Measurements from ENCODE around the gene BIRC6.
"Not testable (repeated sequence)": the region's sequence is repeated elsewhere in the genome, so short reads cannot be mapped to it uniquely, and the experiment has no call there.

The BIRC6 gene

DNA sequence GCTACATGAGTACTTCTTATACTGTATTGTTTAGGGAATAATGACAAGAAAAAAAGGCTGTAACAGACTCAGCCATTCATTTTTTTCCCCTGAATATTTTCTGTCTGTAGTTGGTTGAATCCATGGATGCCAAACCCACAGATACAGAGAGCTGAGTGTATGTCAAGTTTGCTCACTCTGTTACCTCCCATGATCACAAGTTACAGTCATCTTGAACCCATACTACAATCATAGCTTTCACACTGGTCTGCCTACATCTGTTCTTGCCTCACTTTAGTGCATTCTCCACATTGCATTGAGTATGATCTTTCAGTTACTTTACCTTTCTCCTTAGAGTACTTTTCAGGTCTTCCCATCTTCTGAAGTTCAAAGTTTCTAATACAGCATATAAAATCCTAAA, 94.0 kb downstream of the BIRC6 start:
- DNase-seq, result no peak

DNA sequence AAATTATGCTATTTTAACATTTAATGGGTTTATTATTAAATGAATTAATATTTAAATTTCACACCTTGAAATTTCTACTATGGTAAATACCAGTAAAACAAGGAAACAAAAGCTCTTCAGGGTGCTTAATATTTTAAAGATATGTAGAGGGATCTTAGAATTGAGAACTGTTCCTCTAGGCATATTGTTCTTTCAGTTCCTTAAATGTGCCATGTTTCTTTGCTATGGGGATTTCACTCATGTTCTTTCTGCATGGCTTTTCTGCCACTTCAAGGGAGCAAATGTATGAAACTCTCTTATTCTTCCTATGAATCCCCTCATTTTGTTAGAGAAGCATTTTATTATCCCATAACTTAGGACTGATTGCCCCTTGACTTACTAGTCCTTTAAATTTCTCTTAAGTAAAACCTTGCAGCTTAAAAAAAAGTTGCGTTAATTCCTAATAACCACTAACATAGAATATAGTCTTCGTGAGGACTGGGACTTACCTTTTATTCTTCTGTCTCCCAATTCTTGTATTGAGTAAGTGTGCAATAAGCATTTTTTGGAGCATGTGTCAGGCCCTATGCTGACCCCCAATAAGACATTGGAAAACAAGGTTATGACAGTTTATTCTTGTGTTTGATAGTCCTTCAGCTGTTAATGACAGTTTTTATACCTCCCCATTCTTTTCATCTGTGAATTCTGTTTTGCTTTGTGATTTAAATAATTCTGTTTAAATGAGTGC, 95.7 kb downstream of the BIRC6 start:
- DNase-seq, result no peak

DNA sequence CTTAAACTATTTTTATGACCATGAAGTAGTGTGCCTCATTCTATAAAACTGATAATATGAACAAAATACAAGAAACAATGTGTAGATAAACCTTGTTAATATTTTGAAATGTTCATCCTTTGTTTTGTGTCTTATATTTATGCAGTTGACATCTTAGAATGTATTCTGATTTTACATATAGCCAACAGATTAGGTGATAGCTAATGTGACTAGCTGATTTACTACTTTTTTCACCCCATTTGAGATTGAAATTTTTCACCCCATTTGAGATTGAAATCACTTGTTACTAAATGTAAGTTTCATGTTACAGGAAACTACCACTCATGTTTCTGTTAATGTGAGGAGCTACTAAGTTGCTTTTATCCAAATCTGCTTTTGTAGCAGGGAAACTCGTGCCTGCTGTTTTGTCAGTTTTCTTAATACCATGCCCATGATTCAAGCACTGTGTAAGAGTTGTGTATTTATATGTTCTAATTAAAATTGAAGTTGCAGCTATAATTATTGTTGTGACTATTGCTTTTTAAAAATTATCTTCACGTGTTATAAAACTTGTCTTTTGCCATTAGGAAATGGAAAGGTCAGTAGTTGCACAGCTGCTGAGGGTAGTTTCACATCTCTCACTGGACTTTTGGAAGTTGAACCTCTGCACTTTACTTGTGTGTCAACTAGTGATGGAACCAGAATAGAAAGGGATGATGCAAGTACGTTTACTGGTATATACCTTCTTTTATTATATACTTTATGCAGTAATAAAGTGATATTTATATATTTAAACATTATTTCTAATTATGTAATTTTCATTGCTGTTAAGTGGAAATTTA, 96.6 kb downstream of the BIRC6 start:
- no peak for DNase-seq

DNA sequence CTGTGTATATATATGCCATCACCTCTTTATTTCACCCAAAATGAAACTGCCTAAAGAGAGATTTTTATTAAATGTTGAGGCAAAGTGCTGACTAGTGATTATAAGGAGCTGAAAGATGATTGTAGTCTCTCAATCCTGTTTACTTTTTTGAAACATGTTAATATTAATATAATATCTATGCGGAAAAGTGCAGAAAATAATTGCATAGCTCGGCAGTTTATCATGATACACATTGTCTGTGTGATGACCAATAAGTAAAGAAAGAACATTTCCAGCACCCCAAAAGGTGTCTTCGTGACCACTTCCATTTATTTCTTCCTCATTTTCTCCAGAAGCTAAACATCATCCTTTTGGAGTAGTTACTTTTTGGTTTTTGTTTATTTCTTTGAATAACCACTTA, 99.0 kb downstream of the BIRC6 start:
- DNase-seq, result no peak

DNA sequence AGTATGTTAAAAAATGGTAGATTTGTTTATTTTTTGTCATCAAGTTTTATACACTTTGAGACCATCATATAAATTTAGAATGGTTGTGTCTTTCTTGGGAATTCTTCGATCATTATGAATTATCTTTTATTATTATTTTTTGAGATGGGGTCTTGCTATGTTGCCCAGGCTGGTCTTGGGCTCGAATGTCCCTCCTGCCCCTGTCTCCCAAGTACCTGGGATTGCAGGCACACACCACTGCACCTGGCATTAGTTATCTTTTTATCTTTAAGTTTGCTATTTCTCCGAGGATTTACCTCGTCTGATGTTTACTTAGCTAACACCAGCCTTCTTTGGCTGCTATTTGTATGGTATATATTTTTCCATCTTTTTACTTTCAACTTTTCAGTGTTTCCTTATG, 100.0 kb downstream of the BIRC6 start:
- no peak for DNase-seq

DNA sequence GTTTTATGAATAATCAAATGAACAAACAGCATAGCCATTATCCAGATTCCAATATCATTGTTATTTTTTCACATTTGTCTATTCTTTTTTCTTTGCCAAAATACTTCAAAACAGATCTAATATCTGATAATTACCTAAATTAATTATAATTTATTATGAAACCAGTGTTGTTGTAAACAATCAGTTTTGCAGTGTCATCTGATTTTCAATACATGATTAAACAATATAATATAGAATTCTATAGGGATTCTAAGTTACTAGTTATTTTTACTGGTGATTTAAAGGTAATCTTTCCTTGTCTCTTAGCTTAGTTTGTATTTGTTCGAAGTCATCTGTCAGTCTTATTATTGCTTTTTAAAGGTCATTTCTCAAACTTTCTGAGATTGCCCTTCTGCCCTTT, 101.0 kb downstream of the BIRC6 start:
- no peak for DNase-seq

DNA sequence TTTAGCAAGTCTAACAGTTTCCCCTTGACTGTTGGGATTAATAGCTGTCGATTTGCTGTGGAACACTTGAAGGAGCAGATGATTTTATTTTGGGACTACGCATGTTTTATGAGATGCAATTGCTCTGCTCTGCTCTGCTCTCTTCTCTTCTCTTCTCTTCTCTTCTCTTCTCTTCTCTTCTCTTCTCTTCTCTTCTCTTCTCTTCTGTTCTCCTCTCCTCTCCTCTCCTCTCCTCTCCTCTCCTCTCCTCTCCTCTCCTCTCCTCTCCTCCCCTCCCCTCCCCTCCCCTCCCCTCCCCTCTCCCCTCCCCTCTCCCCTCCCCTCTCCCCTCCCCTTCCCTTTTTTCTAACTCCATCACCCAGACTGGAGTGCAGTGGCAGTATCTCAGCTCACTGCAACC, 104.0 kb downstream of the BIRC6 start:
- DNase-seq, result not testable (repeated sequence)

DNA sequence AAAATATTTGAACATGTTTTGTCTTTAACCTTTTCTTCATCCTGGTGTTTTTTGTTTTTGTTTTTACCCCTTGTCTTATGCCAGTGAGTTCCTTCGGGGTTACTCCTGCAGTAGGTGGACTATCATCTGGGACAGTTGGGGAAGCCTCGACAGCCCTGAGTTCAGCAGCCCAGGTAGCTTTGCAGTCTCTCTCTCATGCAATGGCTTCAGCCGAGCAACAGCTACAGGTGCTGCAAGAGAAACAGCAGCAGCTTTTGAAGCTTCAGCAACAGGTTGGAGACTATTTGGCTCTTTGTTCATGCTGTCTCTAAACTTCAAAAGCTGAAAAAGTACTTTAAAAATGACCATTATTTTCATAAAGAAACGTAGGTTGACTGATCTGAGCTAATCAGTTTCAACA, 106.3 kb downstream of the BIRC6 start:
- no peak for DNase-seq

DNA sequence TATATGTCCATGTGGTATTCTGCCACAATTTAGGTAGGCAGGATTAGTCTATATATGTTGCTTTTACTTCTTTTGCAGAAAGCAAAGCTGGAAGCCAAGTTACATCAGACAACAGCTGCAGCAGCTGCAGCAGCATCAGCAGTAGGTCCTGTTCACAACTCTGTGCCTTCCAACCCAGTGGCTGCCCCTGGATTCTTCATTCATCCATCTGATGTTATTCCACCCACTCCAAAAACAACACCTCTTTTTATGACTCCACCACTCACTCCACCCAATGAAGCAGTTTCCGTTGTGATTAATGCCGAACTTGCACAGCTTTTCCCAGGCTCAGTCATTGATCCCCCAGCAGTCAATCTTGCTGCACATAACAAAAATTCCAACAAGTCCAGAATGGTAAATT, 107.6 kb downstream of the BIRC6 start:
- peak; percentile 30 for DNase-seq

DNA sequence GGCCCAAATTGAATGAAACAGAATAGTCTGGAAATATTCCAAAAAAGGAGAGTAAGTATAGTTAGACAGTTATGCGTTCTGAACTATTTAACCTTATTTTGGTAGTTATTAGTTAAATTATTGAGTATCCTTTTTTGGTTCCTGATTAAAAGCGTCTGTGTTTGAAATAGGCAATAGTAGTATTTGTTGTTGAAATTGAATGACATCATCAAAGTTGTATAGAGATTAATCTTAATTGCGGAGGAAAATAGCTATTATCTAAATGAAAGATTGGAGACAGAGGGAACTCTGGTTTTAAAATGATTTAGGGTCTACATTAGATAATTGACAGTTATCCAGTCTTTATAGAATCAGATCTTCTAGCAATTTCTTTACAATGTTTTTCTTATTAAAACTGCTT, 115.8 kb downstream of the BIRC6 start:
- no peak for DNase-seq

DNA sequence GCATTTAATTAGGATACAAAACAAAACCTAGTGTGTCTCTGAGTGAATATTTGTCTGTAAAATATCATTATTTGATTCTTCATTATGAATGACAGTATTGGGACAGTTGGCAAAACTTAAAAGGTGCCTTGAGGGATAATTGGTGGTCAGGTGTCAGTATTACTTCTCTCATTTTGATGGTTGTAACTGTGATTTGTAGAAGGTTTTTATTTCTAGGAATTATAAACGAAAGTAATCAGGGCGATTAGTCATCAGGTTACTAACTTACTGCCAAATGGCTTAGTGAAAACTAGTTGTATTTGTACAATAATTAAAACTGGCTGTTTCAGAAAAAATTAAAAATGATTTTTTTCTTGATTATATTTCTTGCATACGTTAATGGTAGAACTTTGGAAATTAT, 117.6 kb downstream of the BIRC6 start:
- no peak for DNase-seq

DNA sequence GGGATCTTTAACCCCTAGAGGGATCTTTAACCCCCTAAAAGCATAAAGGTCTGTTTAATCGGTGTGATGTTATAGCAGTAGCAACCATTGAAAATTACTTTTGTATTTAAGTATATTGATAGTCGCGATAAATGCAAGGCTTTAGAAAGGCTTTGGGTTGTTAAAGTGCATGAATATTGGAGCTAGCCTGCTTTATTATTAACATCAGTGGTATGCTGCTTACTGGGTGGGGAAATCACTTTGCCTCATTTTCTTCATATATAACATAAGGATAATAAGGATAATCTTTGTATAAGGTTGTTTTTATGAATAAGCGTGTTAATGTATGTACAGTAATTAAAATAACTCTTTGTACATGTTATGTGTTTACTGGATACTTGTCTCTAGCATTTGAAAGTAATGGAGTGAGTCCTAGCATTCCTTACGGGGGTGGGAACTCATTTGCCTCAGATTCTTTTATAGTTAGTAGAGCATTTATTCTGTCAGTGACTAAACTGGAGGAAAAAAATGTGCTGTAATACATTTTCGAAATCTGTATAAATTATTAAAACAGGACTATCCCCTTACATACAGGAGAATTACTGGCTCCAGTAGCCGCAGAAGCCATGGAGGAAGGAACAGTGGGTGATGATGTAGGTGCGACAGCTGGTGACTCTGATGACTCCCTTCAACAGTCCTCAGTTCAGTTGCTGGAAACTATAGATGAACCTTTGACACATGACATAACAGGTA, 122.2 kb downstream of the BIRC6 start:
- no peak for DNase-seq

DNA sequence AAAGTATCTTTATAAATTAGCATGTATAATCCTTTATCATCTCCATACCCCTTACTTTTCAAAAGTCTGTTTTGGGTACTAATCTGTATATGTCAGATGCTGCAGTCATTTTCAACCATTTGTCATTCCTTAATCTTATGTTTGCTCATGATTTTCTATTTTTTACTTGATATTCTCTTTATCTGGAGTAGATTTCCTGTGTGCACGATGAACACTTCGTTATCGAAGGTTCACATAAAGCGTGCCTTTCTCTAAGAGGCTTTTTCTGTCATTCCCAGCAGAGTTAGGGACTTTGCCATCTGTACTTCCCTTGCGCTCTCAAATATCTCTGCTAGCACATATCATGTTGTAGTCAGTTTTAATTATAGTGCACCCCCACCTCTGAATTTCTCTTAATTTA, 123.2 kb downstream of the BIRC6 start:
- no peak for DNase-seq

DNA sequence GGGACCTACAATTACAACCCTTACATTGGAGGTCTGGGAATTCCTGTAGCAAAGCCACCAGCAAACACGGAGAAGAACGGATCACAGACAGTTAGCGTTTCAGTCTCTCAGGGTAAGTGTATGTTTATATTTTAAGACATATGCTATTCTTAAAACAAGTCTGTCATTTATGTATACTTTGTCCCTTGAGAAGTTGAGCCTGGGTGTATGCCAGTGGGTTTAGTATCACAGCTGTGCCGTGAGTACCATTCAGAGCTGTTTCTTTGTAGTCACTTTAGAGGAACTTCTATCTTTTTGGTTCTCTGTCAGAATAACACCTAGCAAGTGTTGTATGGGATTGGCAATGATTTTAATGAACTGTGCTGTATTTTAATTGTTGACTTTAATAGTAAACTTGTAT, 125.6 kb downstream of the BIRC6 start:
- DNase-seq, result peak; percentile 31

DNA sequence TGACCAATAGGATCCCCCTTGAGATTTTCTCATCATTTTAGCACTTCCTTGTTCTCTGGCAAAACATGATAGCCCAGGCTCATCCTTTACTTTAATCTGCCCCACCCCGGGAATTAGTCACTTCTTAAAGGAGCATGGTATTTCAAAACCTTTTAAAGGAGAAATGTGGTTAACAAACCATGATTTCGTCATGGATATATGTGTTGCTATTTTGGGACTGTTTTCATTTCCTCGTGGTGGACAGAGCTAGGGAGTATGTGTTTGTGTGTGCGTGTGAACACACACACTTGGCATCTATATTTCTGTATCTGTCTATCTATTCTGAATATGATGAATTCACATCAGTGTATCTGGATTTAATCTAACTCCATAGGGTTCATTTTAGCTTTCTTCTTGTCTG, 128.1 kb downstream of the BIRC6 start:
- DNase-seq, result no peak

DNA sequence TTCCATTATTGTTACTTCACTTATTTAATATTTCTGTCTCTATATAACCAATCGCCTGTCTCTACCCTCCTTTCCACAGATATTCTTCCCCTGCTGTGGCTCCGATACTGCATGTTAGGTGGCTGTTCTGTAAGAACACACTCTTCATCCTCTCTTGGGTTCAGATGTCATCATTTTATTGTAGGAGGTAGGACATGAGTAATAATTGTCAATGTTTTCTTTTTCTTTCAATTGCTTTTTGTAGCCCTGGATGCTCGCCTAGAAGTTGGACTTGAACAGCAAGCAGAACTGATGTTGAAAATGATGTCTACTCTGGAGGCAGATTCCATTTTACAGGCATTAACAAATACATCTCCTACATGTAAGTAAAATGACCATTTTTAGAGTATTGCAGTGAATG, 128.6 kb downstream of the BIRC6 start:
- no peak for DNase-seq

DNA sequence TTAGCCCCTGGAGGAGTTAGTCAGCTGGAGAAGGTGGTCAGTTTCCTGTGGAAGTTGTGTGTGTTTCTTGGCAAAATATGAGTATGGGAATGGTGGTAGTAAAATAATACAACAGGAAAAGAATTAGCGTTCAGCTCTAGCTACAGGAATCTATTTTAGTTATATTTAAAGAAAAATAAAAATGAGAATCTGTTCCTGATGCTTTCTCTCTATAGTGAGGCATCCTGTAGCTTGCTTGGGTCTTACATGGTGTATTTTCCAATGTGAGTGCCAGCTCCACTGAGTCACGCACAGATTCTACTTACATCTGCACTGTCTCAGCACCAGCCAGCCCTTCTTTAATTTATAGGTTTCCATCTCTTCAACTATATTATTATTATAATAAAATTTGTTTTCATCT, 132.2 kb downstream of the BIRC6 start:
- DNase-seq, result no peak

DNA sequence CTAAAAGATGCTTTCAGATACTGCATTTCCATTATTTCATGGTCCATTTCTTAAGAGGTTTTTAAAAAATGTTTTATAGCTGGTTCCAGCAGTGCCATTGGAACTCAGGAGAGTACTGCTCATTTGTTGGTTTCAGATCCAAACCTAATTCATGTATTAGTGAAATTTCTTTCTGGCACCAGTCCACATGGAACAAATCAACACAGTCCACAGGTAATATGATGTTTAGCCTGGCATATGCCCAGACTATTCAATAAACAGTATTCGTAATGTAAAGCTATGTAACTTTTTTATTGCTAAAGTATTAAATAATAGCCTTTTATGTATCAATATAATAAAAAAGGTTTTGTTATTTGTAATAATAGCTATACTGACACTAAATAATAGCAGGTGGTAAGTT, 134.5 kb downstream of the BIRC6 start:
- no peak for DNase-seq

DNA sequence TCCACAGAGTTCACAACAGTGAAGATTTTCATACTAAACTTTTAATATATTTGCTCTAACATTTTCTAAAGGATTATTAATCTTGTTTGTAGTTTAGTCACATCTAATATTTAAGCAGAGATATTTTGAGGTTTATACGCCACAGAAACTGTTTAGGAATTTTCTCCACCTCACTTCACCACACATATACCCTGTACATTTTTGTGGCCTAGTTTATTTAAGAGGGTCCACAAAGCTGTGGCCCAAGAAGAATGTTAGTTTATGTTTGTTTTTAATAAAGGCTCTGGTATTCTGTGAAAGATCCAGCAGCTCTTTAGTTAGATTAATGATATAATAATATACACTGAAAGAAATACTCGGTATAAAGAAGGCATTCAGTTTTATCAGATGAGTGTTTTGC, 138.3 kb downstream of the BIRC6 start:
- no peak for DNase-seq

DNA sequence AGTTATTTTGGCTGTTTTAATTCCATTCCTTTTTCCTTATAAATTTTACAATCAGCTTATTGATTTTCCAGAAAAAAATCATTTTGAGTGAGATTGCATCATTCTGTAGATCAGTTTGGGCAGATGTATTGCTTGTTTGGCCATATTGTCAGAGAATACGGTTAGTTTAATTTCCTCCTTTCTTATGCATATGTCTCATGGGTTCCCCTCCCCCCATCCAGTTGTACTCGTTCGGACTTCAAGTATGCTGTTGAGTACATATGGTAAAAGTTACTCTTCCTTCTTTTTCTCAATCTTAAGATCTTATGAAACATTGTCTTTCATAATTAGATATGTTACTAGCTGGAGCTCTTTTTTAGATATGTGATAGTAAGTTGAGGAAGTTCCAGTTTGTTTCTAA, 139.8 kb downstream of the BIRC6 start:
- DNase-seq, result no peak

DNA sequence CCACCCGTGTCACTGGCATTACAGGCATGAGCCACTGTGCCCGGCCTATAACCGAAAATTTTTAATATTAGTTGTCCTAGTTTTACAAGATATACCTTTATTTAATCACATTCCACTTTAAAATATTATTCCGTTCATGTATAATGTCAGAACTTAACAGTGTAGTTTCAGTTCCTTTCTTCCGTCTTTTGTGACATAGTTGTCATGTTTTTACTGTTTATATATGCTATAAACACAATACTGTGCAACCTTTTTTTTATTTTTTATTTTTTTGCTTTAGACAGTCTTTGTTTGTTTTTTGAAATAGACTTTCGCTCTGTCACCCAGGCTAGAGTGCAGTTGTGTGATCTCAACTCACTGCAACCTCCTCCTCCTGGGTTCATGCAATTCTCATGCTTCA, 141.5 kb downstream of the BIRC6 start:
- DNase-seq, result no peak

DNA sequence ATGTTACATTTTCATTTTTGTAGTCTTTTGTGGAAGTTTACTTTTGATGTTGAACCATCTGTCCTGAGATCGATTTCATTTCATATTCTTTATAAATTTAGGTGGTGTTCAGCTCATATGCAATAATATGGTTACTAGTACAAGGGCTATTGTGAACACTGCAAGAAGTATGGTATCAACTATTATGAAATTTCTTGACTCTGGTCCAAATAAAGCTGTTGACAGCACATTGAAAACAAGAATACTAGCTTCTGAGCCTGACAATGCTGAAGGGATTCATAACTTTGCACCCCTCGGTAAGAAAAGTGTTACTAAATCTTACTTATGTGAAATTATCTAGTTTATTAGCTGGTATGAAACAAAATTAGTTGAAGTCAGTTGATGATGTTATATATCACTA, 146.1 kb downstream of the BIRC6 start:
- no peak for DNase-seq

DNA sequence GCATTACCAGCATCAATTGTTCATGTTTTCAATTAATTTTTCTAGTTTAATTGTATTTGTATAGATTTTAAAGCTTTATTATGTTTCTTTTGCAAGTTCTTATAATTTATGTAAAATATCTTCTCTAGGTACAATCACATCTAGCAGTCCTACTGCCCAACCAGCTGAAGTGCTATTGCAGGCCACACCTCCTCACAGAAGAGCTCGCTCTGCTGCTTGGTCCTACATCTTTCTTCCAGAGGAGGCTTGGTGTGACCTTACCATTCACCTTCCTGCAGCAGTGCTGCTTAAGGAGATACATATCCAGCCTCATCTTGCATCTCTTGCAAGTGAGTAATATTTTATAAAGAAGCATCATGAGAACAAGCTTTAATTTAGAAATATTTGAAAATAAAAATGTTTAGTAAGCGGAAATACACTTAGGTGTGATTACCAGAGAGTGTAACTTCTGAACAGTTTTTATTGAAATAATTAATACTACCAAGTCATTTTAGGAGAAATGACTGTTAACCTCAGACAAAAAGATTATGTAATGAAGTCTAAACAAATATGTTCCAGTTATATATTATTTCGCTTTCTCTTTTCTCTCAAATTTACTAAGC, 148.2 kb downstream of the BIRC6 start:
- DNase-seq, result no peak

DNA sequence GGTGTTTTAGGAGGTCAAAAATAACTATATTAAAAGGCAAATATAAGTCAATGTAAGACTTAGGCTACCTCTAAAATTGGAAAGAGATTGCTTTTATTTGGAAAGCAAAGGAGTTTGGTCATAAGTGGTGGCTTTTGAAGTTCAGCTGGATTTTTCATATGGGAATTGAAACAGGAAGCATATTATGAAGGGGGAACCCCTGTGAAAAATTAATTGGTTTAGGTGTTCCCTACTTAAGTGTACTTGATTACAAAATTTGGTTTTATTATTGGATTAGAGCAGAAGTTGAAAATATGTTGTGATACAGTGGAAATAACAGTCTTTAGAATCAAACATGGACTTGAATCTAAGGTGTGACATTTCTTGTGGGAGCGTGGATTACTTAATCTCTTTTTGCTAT, 149.6 kb downstream of the BIRC6 start:
- DNase-seq, result no peak
